HTR-8/SVneo (cell line): ENCODE data around the gene RRBP1.

Source experiments
- DNase-seq: peaks from one replicate; pipeline ENCODE4 v3.0.0; 2011; ENCODE audit warnings: low spot score, mixed read lengths; ENCODE audit not compliant: insufficient read length
- FAIRE-seq: peaks from 2 replicates; lab custom pipeline; 2011; peaks lifted over from hg19 to GRCh38; lab: Jason Lieb, UNC

The RRBP1 gene

DNA sequence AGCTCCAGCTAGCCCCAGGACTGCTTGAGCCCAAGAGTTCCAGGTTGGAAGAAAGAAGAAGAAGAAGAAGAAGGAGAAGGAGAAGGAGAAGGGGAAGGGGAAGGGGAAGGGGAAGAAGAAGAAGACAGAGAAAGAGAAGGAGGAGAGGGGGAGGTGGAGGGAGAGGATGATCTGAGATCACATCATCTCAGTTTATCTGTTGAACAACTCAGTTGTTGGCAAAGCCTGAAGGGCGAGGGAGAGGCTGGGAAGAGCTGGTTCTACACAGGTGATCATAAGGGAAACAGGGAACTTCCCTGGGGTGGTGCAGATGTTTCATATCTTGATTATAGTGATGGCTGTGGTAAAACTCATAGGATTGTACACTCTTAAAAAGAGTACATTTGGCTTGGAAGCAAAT is 3.1 kb upstream of the RRBP1 start:
- FAIRE-seq (no peak), DNase-seq (no peak)

DNA sequence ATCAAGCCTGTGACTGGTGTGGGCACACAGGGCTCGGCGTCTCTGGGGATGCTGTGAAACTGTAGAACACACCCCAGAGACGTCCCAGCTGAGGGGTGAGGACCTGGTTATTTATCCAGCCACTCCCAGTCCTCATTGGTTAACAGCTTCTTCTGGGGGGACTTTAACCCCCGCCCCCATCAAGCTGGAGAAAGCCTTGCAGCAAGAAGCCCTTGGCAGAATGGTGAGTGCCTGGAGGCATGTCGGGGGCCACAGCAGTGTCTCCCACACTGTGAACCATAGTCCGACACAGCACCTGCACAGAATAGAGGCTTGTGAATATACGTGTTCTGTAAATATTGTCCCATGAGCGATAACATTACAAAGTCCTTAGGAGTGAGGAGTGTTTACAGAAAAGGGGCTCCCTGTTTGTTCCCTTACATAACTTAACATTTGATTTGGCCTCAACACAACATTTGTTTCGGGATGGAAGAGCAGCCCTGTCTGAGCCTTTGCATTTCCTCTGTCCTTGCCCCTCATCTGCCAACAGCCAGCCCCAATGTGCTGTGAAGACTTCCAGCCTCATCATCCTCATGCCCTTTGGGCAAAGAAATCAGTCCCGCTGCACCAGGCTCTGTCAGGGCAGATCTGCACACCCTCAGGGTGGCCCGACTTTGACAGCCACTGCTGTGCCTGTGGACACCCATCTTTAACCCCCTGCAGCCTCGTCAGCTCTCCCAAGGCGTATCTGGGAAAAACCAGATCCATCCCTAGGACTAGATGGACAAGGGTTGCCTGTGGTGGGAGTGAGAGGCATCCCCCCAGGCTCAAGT is 2.2 kb upstream of the RRBP1 start:
- DNase-seq (no peak), FAIRE-seq (no peak)

DNA sequence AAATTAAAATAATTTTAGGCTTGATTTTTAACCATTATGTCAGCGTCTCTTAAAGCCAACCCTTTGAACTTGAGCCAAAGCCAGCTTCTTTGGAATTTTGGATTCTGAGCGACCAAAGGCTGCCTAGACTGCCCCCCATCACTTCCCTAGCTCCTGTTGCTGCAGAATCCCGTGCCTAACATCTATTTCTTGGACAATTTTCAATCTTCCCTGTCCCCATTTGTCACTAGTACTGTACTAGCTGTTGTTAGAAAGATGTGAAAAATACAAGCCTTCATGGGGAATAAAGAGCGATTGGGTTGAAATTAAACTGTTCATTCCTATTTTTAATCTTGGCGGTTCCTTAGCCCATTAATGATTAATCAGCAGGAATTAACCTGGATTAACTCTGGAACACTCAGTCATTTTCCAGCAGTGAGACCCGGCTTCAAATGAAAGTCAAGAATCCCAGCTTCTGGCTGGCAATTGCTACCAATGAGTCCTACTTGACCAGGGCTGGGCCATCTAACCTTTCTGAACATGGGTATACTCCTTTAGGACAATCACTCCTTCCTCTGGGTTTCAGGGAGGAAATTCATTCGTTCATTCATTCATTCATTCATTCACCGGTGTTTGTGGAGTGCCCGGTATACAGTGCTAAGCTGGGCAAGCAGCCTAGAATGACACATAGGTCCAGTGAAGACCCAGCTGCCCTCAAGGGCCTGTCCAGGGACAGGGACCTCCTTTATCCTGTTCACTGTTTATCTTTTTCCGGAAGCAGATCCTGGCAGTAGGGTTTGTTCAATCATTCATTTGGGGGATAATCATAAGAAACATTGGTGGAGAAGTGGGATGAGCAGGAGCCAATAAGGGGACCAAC is 1.4 kb upstream of the RRBP1 start:
- DNase-seq (no peak), FAIRE-seq (no peak)

DNA sequence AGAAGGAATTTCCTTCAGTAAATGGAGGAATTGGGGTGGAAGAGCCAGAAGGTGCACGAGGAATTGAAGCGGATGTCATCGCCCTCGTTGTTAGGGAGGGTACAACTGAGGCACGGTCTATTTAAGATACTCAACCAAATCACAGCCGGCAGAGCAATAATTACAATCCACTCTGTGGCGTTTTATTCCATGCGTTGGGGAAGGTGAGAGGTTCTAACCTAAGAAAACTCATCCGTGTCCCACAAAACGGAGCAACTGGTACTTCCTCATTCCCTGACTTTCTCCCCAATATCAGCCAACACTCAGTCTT is 802 bp upstream of the RRBP1 start:
- DNase-seq, result no peak
- FAIRE-seq, result no peak

DNA sequence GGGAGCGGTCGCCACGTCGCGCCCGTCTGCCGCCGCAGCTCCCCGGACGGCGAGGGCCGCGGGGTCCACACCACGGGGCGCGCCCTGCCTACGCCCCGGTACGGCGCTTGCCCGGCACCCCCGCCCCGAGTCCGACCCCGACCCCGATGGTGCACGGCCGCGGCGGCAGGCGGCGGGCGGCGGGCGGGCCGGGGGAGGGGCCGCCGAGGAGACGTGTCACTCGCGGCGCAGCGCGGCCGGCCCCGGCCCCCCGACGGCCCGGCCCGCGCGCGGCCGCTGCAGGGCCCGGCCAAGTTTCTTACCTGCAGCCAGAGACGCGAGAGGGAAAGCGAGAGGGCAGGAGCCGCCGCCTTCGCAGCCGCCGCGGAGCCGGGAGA is 328 bp downstream of the RRBP1 start:
- DNase-seq (no peak), FAIRE-seq (no peak)

DNA sequence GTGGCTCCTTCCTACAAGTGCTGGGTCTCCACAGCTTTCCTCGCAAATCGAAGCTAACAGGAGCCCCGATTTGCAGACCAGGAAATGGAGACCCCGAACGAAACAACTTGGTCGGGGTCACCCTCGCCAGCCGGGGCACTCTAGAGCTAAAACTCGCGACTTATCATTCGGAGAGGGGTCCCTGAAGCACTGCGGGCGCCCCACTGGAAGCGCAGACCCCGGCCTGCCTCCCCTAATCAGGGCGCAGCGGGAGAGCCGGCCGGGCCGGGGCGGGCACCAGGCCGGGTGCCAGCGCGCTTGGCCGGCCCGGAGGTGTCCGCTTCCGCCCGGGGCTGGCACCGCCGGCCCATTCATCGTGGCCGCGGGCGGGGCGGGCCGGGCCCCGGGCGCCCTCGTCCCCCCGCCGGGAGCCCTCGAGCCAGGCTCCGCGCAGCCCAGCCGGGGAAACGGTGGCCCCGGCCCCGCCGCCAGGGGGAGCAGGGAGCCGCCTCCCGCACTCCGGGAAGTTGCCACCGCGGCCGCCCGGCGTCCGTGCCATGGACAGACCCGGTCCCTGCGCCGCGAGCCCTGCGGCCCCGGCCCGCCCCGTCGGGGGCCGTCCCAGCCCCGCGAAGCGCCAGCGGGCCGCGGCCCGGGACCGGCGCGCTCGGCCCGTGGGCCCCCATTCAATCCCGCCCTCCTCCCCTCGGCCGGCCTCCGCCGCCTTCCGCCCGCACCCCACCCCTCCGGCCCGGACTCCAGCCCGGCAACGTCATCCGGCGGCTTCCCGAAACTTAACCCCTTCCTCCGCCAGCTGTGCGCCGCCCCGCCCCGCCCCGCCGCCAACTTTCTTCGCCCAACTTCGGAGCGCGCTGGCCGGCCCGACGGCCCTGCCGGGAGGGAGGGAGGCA is 961 bp downstream of the RRBP1 start:
- FAIRE-seq, result peak; percentile 28
- DNase-seq, result peak; percentile 76

DNA sequence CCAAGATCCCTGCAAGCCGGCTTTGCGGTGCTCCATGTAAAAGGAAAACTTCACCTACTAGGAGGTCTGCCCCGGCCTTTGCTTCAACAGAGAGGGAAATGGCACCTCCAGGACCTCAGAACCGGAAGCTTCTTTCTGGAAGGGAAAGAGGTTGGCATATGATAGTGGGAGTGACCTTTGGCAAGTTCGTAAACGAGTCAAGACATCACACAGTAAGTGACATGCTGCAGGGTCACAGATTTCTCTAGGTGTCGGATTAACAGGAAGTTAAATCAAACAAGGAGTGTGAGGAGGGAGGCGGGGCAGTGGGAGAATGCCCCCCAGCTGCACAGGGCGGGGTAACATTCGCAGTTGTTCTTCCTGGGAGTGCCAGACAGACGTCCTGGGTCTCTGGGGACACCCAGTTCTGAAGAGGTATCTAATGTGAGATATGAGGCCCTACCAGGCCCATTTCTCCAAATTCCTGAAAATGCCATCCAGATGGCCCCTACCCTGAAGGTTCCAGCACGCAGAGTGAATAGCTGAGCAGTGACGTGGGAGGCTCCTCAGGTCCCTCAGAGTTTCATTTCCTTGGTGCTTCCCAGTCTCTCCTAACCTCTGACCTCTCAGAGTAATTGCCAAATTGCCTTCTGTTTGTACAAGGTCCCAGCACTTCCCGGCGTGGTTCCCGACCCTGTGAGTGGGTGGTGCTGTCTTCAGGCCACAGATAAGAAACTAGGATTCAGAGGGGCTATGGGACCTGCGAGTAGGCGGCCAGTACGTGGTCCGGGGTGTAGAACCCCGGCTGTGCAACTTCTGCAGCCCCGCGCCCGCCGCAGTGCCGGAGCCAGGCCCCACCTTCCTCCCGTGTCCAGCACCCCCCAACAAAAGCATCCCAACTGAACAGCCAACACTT is 1.9 kb downstream of the RRBP1 start:
- DNase-seq, result peak; percentile 58

DNA sequence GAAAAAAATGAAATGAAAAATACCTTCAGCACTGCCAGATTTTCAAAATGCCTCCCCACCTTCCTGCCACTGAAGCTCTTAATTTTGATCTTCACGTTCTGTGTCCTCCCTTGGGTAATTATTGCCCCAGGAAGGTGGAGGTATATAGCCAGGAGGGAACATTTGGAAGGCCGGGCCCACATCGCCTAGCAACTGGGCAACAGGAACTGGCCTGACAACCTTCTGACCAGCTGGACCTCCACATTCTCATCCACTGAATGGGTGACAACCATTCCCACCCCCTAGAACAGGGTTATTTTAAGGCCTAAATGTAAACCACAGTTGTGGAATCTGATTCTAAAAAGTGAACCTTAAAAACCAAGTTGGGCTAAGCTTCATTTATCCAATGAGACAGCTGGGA is 3.2 kb downstream of the RRBP1 start:
- DNase-seq (no peak), FAIRE-seq (no peak)

More for the DNA sequence above, 1.9 kb downstream of the RRBP1 start:
- FAIRE-seq, result no peak

DNA sequence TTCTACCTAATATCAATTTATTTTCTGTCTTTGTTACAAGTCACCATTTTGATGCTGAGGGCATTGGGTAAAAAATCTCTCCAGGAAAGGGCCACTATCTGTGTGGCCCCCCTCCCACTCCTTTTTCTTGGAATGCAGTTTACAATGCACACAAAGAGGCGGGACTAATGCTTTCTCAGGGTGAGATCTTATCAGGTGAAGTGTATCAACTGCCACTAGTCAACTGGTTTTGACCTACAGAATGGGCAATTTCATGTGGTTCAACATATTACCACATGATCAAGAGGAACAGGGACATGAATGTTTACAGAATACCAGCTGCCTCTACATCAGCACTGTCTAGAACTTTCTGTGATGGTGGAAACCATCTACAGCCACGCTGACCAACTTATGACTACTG is 3.7 kb downstream of the RRBP1 start:
- DNase-seq, result no peak

DNA sequence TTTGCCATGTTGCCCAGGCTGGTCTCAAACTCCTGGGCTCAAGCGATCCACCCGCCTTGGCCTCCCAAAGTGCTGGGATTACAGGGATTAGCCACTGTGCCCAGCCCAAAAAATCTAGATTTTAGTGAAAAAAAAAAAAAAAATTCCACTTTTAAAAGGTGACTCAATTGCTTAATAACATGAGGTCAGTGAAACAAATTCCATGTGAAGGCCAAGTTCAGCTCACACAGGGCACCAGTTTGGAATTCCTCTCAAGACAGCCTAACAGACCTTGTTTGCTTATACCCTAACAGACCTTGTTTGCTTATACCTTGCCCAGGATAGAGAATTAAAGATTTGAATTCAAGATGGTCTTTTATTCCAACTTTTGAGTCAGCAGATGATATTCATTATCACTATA is 5.1 kb downstream of the RRBP1 start:
- DNase-seq (no peak), FAIRE-seq (no peak)

More for the DNA sequence above, 3.7 kb downstream of the RRBP1 start:
- no peak for FAIRE-seq

DNA sequence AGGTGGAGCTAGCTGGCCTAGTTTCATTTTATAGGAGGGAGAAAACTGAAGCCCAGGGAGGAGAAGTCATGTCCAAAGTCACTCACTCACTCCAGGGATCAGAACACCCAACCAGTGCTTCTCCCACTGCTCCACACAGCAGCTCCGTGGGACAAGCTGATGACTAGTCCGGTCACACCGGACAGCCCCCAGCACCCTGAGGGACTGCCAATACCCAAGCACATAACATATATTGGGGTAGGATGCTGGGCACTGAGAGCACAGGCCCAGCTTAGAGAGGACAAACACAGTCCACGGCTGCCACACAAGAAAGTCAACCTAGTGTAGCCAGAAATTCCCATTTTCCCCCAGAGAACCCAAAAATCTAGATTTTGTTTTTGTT is 5.7 kb downstream of the RRBP1 start:
- DNase-seq, result no peak
- FAIRE-seq, result no peak

DNA sequence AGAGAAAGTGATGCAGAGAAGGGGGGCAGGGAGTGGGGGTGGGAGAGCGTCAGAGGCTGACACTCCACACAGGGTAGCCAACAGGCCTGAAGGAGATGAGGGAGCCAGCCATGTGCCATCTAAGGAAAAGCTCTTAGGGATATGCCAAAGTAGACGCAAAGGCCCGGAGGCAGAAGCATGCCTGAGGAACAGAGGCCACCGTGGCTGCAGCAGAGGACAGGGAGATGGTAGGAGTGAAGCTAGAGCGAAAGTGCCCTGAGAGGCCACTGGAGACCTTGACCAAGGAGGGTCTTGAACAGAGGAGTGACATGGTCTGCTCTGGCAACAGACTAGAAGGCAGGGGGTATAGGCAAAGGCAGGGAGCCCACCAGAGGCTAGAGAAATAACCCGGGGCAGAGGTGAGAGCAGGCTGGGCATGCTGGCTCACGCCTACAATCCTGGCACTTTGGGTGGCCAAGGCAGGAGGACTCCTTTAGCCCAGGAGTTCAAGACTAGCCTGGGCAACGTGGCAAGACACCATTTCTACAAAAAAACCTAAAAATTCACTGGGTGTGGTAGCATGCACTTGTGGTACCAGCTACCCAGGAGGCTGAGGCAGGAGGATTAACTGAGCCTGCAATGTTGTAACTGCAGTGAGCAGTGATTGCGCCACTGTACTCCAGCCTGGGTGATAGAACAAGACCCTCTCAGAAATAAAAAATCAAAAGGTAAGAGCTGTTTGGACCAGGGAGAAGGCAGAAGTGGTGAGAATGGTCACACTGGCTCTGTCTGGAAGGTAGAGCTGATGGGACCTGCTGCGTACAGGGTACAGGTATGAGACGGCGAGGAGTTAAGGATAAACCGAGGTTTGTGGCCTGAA is 6.3 kb downstream of the RRBP1 start:
- DNase-seq (no peak), FAIRE-seq (no peak)

DNA sequence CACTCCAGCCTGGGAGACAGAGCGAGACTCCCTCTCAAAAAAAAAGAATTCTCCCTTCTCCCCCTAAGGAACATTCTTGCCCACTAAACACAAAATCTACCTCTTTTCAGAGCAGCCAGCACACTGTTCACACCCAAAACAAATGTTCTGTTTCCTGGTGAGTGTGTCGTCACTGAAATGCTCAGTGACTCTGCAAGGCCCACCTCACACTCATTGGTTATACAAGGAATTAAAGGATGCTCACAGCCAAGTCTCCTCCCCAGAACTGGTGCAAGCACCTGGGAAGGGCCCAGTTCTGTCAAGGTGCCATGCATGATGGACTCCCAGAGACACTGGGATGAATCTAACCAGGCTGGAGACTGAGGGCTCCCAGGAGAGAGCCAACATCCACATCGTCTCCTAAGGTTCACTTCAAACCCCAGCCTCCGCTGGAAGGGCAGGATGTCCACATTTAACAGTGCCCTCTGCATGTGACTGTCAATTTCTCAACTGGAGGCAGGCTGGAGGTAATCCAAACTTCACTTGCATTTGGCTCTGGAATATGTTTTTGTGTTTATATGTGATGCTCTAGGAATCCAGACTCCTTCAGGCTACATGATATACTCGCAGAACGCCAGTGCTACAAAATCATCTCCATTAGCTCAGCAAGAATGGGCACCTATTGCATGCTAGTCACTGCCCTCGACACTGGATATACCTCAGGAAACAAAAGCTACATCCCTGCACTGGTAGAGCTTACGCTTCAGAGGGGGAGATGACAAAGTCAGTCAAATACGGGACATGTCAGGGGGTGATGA is 7.1 kb downstream of the RRBP1 start:
- no peak for DNase-seq
- FAIRE-seq, result no peak

DNA sequence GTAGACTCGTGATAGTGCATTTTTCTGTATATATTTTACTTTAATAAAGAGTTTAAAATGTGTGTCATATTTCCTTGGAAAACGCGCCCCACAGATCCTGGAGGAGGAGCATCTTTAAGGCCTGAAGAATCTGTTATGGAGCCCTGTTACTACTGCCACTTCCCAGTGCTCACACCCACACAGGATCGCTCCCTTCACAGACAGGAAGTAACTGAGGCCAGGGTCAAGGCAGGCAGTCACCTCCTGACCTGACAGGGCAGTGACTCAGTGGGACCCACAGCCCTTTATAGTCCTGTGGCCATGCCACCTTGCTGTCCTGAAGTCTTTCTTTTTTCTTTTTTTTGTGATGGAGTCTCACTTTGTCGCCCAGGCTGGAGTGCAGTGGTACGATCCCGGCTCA is 9.0 kb downstream of the RRBP1 start:
- FAIRE-seq (no peak), DNase-seq (no peak)

DNA sequence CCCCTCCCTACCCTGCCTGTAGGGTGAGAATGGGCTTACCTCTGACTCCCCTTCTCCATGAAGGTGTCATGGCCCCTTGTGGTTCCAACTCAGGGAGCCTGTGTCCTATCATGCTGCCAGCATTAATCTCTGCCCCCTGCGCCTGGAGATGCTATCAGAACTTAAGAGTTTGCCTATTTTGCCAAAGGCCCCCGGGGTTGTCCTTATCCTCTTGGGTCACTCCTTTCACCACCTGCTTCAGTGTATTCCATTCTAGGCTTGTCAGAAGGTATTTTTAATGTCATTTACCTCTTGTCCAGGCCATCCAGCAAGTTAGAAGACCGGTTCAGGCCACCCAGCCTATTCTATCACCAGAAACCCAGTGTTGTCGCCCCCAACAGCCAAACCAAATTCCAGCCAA is 10.5 kb downstream of the RRBP1 start:
- no peak for FAIRE-seq

DNA sequence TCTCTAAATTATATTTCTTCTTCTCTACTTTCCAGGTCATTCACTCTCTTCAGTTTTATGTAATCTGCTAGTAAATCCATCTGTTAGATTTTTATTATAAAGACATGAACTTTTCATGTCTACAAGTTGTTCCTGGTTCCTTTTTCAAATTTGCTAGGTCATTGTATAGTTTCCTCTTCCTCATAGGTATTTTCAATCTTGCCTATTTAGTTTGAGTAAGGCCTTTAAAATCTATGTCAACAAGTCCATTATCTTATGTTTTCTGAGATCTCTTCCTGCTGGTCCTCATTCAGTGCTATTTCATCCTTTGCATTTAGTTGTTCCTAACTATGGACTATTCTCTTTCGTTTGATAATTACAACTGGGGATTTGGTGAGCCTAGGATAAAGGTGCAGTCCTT is 11.0 kb downstream of the RRBP1 start:
- FAIRE-seq, result no peak
- no peak for DNase-seq

More for the DNA sequence above, 10.5 kb downstream of the RRBP1 start:
- DNase-seq, result no peak

DNA sequence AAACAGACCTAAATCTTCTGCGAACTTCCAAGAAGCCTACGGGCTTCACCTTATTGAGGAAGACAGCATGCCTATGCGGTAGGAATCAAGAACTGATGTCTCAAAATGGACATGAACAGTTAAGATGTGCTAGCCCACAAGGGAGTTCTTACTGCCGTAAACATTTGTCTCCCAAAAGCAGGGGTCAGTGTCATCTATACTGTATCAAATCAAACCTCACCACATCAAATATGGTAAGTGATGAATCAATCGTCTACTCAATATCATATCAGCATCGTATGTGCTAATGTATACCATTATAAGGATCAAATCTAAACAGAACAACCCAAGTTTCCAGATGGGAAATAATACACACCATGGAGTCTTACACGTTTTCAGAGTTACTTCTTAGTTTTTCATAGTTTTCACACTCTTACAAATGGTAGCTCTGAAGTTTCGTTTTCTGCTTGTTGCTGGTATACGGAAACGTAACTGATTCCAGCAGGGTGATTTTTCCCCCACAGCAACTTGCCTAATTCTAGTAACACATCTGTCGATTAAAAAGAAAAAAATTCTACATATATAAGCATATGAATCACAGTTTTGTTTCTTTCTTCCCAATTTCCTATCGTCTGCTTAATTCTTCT is 12.6 kb downstream of the RRBP1 start:
- no peak for DNase-seq
- no peak for FAIRE-seq

DNA sequence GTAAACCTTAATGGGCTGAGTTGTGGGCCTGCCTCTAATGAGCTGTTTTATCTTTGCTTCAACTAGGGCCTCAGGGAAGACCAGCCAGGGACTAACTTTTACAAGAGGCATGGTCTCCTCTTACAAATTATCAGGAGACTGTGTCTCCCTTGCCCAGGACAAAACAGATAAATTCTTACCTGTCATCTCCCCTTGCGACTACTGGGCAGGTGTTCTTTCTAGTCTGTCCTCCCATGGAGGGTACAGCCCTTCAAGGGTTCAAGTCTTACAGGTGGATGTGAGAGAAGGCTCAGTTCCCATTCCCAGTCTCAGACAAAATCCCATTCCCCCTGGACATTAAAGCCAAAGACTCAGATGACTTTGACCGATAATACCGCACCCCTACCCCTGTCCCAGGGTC is 13.6 kb downstream of the RRBP1 start:
- FAIRE-seq (no peak), DNase-seq (no peak)
